H1 (cell line): ENCODE measurements around the gene FAM149B1. TPM values are rescaled to one million over a fixed set of nuclear protein-coding genes. Genes with fewer than 3 reads are reported as not detected.

Source experiments
- CTCF ChIA-PET: fragments of 300-600 bp; sonication (Branson Sonifier 250); formaldehyde crosslinking; loops from one replicate; lab custom pipeline; 2021; ENCODE audit not compliant: partially characterized antibody; lab: Charles Lee
- POLR2A ChIA-PET: fragments of 300-600 bp; sonication (Branson Sonifier 250); formaldehyde crosslinking; loops from one replicate; lab custom pipeline; 2021; ENCODE audit warnings: inconsistent platforms; ENCODE audit not compliant: partially characterized antibody; lab: Charles Lee
- DNase-seq, 2 experiments: peaks; one replicate each; pipeline versions ENCODE4 v3.0.0 to v3.0.0-alpha.2; 2010 to 2022; ENCODE audit warnings: low spot score in 2 of 2, low read depth in 1 of 2, mixed read lengths in 1 of 2
- FAIRE-seq: peaks from 2 replicates; lab custom pipeline; 2011; peaks lifted over from hg19 to GRCh38; lab: Jason Lieb, UNC
- H2AFZ ChIP-seq: 2 replicates; pipeline ENCODE4 v1.8.1; 2012; ENCODE audit warnings: low read length, inconsistent platforms
- H2AK5ac ChIP-seq: 2 replicates; pipeline ENCODE4 v1.6.1; 2013; ENCODE audit warnings: low read depth, low read length
- H2BK120ac ChIP-seq: replicated peaks from 2 replicates; pipeline ENCODE3; 2013; ENCODE audit warnings: low read depth, low read length, inconsistent platforms
- H2BK12ac ChIP-seq: 2 replicates; pipeline ENCODE4 v1.6.1; 2013; ENCODE audit warnings: low read depth, low read length
- H2BK15ac ChIP-seq: 2 replicates; pipeline ENCODE4 v1.6.1; 2013; ENCODE audit warnings: low read length
- H2BK20ac ChIP-seq: 2 replicates; pipeline ENCODE4 v1.6.1; 2013; ENCODE audit warnings: low read length
- H2BK5ac ChIP-seq: 2 replicates; pipeline ENCODE4 v1.6.1; 2013; ENCODE audit warnings: low read depth, low read length
- H3K14ac ChIP-seq: 2 replicates; pipeline ENCODE4 v1.6.1; 2013; ENCODE audit warnings: inconsistent platforms; ENCODE audit not compliant: insufficient read length
- H3K18ac ChIP-seq: 2 replicates; pipeline ENCODE4 v1.6.1; 2013; ENCODE audit warnings: low read length; ENCODE audit errors: extremely low read depth
- H3K23ac ChIP-seq: 2 replicates; pipeline ENCODE4 v1.6.1; 2013; ENCODE audit warnings: inconsistent platforms; ENCODE audit not compliant: insufficient read length
- H3K23me2 ChIP-seq: 2 replicates; pipeline ENCODE4 v1.6.1; 2013; ENCODE audit warnings: low read depth, low read length
- H3K27ac ChIP-seq: 2 replicates; pipeline ENCODE4 v1.6.1; 2011; ENCODE audit warnings: low read depth, low read length, inconsistent platforms
- H3K27me3 ChIP-seq, 4 experiments: replicated peaks in 1 of 4; 1 replicate in 1 of 4; 2 replicates in 3 of 4; pipeline versions ENCODE4 v1.6.1 to v1.8.1; 2011 to 2013; ENCODE audit warnings: low read length in 3 of 4, mild to moderate bottlenecking in 3 of 4, inconsistent platforms in 2 of 4, mixed read lengths in 2 of 4, moderate library complexity in 1 of 4; ENCODE audit not compliant: control insufficient read depth in 3 of 4, insufficient read depth in 3 of 4; ENCODE audit errors: extremely low read depth in 1 of 4
- H3K36me3 ChIP-seq, 4 experiments: 2 replicates each; pipeline versions ENCODE4 v1.6.1 to v1.8.1; 2011 to 2013; ENCODE audit warnings: mild to moderate bottlenecking in 4 of 4, low read length in 3 of 4, moderate library complexity in 2 of 4, control low read depth in 1 of 4, inconsistent platforms in 1 of 4; ENCODE audit not compliant: insufficient read depth in 4 of 4, control insufficient read depth in 2 of 4
- H3K4ac ChIP-seq: replicated peaks from 2 replicates; pipeline ENCODE3; 2013; ENCODE audit warnings: low read length, low read depth, mixed read lengths, inconsistent platforms; ENCODE audit not compliant: insufficient read length
- H3K4me1 ChIP-seq, 4 experiments: replicated peaks in 1 of 4; 1 replicate in 1 of 4; 2 replicates in 3 of 4; pipeline versions ENCODE4 v1.6.1 to v1.8.1; 2011 to 2013; ENCODE audit warnings: low read length in 3 of 4, inconsistent platforms in 2 of 4, mixed read lengths in 1 of 4; ENCODE audit not compliant: insufficient read depth in 4 of 4, control insufficient read depth in 3 of 4
- H3K4me2 ChIP-seq, 2 experiments: 2 replicates each; pipeline versions ENCODE4 v1.6.1 to v1.8.1; 2011 to 2013; ENCODE audit warnings: low read depth in 2 of 2, low read length in 2 of 2, control low read depth in 1 of 2, inconsistent platforms in 1 of 2, mild to moderate bottlenecking in 1 of 2; ENCODE audit not compliant: insufficient read depth in 1 of 2
- H3K4me3 ChIP-seq, 4 experiments: fragments of 200-600, 300-600 bp in 1 of 4; sonication (generic), shearing (Covaris generic), sonication (Bioruptor Twin) in 1 of 4; 2 replicates each; pipeline versions ENCODE4 v1.5.1 to v1.8.1; 2011 to 2016; ENCODE audit warnings: low read length in 4 of 4, low read depth in 3 of 4, control low read depth in 2 of 4, inconsistent platforms in 2 of 4, mild to moderate bottlenecking in 2 of 4, mixed read lengths in 1 of 4, moderate library complexity in 1 of 4; ENCODE audit not compliant: insufficient read depth in 2 of 4; ENCODE audit errors: extremely low read depth in 1 of 4
- H3K56ac ChIP-seq: replicated peaks from 2 replicates; pipeline ENCODE3; 2013; ENCODE audit warnings: low read depth, mild to moderate bottlenecking, mixed read lengths, low read length, inconsistent platforms; ENCODE audit not compliant: insufficient read length
- H3K79me1 ChIP-seq: 2 replicates; pipeline ENCODE4 v1.6.1; 2013; ENCODE audit warnings: low read depth, low read length, control low read depth
- H3K79me2 ChIP-seq, 2 experiments: 2 replicates each; pipeline versions ENCODE4 v1.6.1 to v1.8.1; 2012 to 2013; ENCODE audit warnings: low read length in 2 of 2, mild to moderate bottlenecking in 2 of 2, inconsistent platforms in 1 of 2; ENCODE audit not compliant: insufficient read depth in 2 of 2, control insufficient read depth in 1 of 2
- H3K9ac ChIP-seq, 4 experiments: replicated peaks in 1 of 4; 1 replicate in 1 of 4; 2 replicates in 3 of 4; pipeline versions ENCODE4 v1.6.1 to v1.8.1; 2011 to 2013; ENCODE audit warnings: low read depth in 3 of 4, low read length in 3 of 4, control low read depth in 2 of 4, mild to moderate bottlenecking in 2 of 4, moderate library complexity in 2 of 4, inconsistent platforms in 1 of 4; ENCODE audit errors: extremely low read depth in 1 of 4
- H3K9me3 ChIP-seq, 2 experiments: 2 replicates each; pipeline versions ENCODE4 v1.6.1 to v1.8.1; 2012 to 2013; ENCODE audit warnings: mild to moderate bottlenecking in 2 of 2, moderate library complexity in 2 of 2, control low read depth in 1 of 2, inconsistent platforms in 1 of 2, low read depth in 1 of 2, low read length in 1 of 2, mixed read lengths in 1 of 2; ENCODE audit not compliant: insufficient read depth in 2 of 2
- H4K20me1 ChIP-seq, 2 experiments: replicated peaks in 1 of 2; 2 replicates each; pipeline versions ENCODE3 to v1.8.1; 2011 to 2013; ENCODE audit warnings: inconsistent platforms in 2 of 2, low read length in 2 of 2, mild to moderate bottlenecking in 1 of 2; ENCODE audit not compliant: insufficient read depth in 2 of 2, control insufficient read depth in 1 of 2
- H4K5ac ChIP-seq: 2 replicates; pipeline ENCODE4 v1.6.1; 2013; ENCODE audit warnings: low read length, low read depth, mixed read lengths, inconsistent platforms; ENCODE audit not compliant: insufficient read length
- H4K8ac ChIP-seq: 2 replicates; pipeline ENCODE4 v1.8.0; 2013; ENCODE audit warnings: mild to moderate bottlenecking, moderate library complexity, low read length, inconsistent platforms; ENCODE audit not compliant: insufficient read depth; ENCODE audit errors: extremely low read depth
- H4K91ac ChIP-seq: replicated peaks from 2 replicates; pipeline ENCODE3; 2013; ENCODE audit warnings: low read length, mixed read lengths, inconsistent platforms; ENCODE audit not compliant: insufficient read length
- ATF2 ChIP-seq: IDR thresholded peaks from 2 replicates; pipeline ENCODE4 v1.6.1; 2012; ENCODE audit warnings: low read length, inconsistent platforms
- CEBPB ChIP-seq: IDR thresholded peaks from 2 replicates; pipeline ENCODE4 v1.6.1; 2012; ENCODE audit warnings: low read depth, low read length
- CHD1 ChIP-seq: IDR thresholded peaks from 2 replicates; pipeline ENCODE4 v1.6.1; 2012; ENCODE audit warnings: low read depth, low read length, improper control_type of control experiment
- CREB1 ChIP-seq: IDR thresholded peaks from 2 replicates; pipeline ENCODE4 v1.6.1; 2012; ENCODE audit warnings: inconsistent platforms
- EZH2 ChIP-seq: fragments of 200-600 bp; sonication (generic); IDR thresholded peaks from 2 replicates; pipeline ENCODE4 v1.7.1; 2012; ENCODE audit warnings: low read depth, mild to moderate bottlenecking, moderate library complexity, low read length, inconsistent platforms; ENCODE audit not compliant: severe bottlenecking
- HDAC2 ChIP-seq, 2 experiments: fragments of 300-600 bp in 1 of 2; sonication (generic) in 1 of 2; IDR thresholded peaks; 2 replicates each; pipeline ENCODE4 v1.6.1; 2011 to 2012; ENCODE audit warnings: low read depth in 2 of 2, low read length in 2 of 2, mild to moderate bottlenecking in 2 of 2, moderate library complexity in 2 of 2, borderline replicate concordance in 1 of 2, inconsistent platforms in 1 of 2
- HDAC6 ChIP-seq: IDR thresholded peaks from one replicate; pipeline ENCODE4 v1.7.1; 2012; ENCODE audit warnings: low read depth, mild to moderate bottlenecking, inconsistent platforms, low read length, moderate library complexity
- KDM1A ChIP-seq: fragments of 200-600, 300-600 bp; sonication (generic); IDR thresholded peaks from 2 replicates; pipeline ENCODE4 v1.7.1; 2016; ENCODE audit warnings: mild to moderate bottlenecking, low read length, borderline replicate concordance
- KDM5A ChIP-seq: fragments of 200-600 bp; IDR thresholded peaks from 2 replicates; pipeline ENCODE4 v1.7.1; 2012; ENCODE audit warnings: mild to moderate bottlenecking, low read length, inconsistent platforms, mixed read lengths
- PHF8 ChIP-seq: fragments of 200-600 bp; sonication (generic); conservative IDR thresholded peaks from 2 replicates; pipeline ENCODE4 v1.7.1; 2012; ENCODE audit warnings: low read depth, mild to moderate bottlenecking, inconsistent platforms, low read length, moderate library complexity
- SIX5 ChIP-seq: IDR thresholded peaks from 2 replicates; pipeline ENCODE4 v1.6.1; 2011; ENCODE audit warnings: mild to moderate bottlenecking, low read depth, low read length
- SRF ChIP-seq: IDR thresholded peaks from 2 replicates; pipeline ENCODE4 v1.6.1; 2011; ENCODE audit warnings: mild to moderate bottlenecking, low read depth, low read length, moderate library complexity
- TAF1 ChIP-seq: IDR thresholded peaks from 2 replicates; pipeline ENCODE4 v1.6.1; 2011; ENCODE audit warnings: mild to moderate bottlenecking, low read depth, low read length
- TBP ChIP-seq: IDR thresholded peaks from 2 replicates; pipeline ENCODE4 v1.6.1; 2011; ENCODE audit warnings: low read depth, low read length, improper control_type of control experiment
- WGBS, 2 experiments: shearing (Covaris generic) in 1 of 2; methylation state at CpG; one replicate each; pipeline versions ENCODE4 v1.1.6 to v1.1.7; 2013 to 2015; ENCODE audit warnings: low lambda C conversion rate in 2 of 2, mixed read lengths in 2 of 2, inconsistent platforms in 1 of 2, low coverage in 1 of 2, missing lambda C conversion rate in 1 of 2; ENCODE audit not compliant: insufficient replicate concordance in 2 of 2, insufficient coverage in 1 of 2, insufficient read length in 1 of 2; ENCODE audit errors: extremely low coverage in 1 of 2, missing lambda C conversion rate in 1 of 2; 5-methylcytosine and 5-hydroxymethylcytosine counted together
- polyA plus RNA-seq, 7 experiments: library from polyadenylated mRNA; depleted of rRNA in 3 of 7; stranded (reverse) in 5 of 7; unstranded in 2 of 7; fragments of >200 nt in 5 of 7; fragments of 200-250 nt in 2 of 7; gene quantifications; 1 replicate in 5 of 7; 2 replicates in 1 of 7; 4 replicates in 1 of 7; pipeline versions ENCODE4 v1.2.1 to v1.2.3, GENCODE V29; 2011 to 2013; ENCODE audit warnings: missing spikeins in 2 of 7, mixed read lengths in 2 of 7
- total RNA-seq: library from RNA; stranded (reverse); fragmentation: NEBNext Ultra II Directional; extraction: Animal tissue kit (Norgen Biotek cat#: 25700); gene quantifications from 2 replicates; pipeline ENCODE4 v1.2.1, GENCODE V29; 2021

The FAM149B1 gene
- total and polyA plus RNA-seq, 2 of the 8 experiments (the other 6 are each of a cell fraction or from before 2014, with no cell fraction given): 16.8 to 21.9 TPM

GRCh38 chr10:73126343-73126742, 41.6 kb upstream of the FAM149B1 start:
- POLR2A ChIA-PET: interaction anchor here (0.9 kb wide), 1 partner anchor 12 kb away, joined by 4 read pairs; no protein-coding TSS in a partner anchor
- no peak overlapping the region for H2BK20ac ChIP-seq
- TF ChIP-seq EZH2 (no peak), ATF2 (no peak), CEBPB (no peak), TAF1 (no peak), TBP (no peak), KDM5A (no peak), CHD1 (no peak), HDAC2 (IDR thresholded peaks at IDR 0.05; ENCODE audit: borderline replicate concordance in 1 of 2, low read depth in 2 of 2, low read length in 2 of 2) (no peak), PHF8 (no peak), SRF (no peak), SIX5 (no peak), HDAC6 (no peak), KDM1A (no peak), CREB1 (no peak)

More at GRCh38 chr10:73126343-73126742, 41.6 kb upstream of the FAM149B1 start:
- Histone ChIP-seq H3K4me2 (no peak overlapping the region), H3K18ac (no peak overlapping the region), H2AFZ (no peak overlapping the region), H3K4ac (no peak overlapping the region), H3K79me2 (no peaks in the 10 kb centered on the region), H3K79me1 (no peaks in the 10 kb centered on the region), H2BK120ac (no peak overlapping the region), H3K23ac (no peak overlapping the region), H2BK15ac (no peak overlapping the region), H3K9ac (no peak overlapping the region; a peak in 1 of 7 replicates), H3K36me3 (peaks cover 3 to 21% (median 6%) of the 10 kb centered on the region in 4 experiments; a peak in 3 of 8 replicates), H4K5ac (no peak overlapping the region), H3K23me2 (no peaks in the 10 kb centered on the region), H2BK12ac (no peak overlapping the region), H3K4me3 (no peak overlapping the region), H3K27ac (no peak overlapping the region), H3K27me3 (no peaks in the 10 kb centered on the region), H2BK5ac (no peak overlapping the region), H4K91ac (no peak overlapping the region), H2AK5ac (no peak overlapping the region), H3K4me1 (no peaks in the 10 kb centered on the region), H3K9me3 (no peaks in the 10 kb centered on the region), H3K14ac (no peak overlapping the region), H4K8ac (no peak overlapping the region), H3K56ac (no peak overlapping the region), H4K20me1 (no peaks in the 10 kb centered on the region)
- DNase-seq (no peak), FAIRE-seq (no peak)
- WGBS, 2 experiments: 96% methylated on average over 2 of the region's 2 CpGs; no CpG with 5 or more reads in 1 of the 2 experiments
- CTCF ChIA-PET: no interaction called here
